Ovary (tissue), 3 donors: ENCODE results near the gene SNTB2.

ENCODE experiments used
- CTCF ChIP-seq, 3 donors: fragments of 450-650 bp in 2 of 3; fragments of 200-600 bp in 1 of 3; IDR thresholded peaks; one replicate each; pipeline versions ENCODE4 v1.5.1 to v1.8.0; 2016 to 2022; ENCODE audit warnings: antibody characterized with exemption in 3 of 3, mild to moderate bottlenecking in 1 of 3
- POLR2A ChIP-seq: fragments of 450-650 bp; IDR thresholded peaks from one replicate; pipeline ENCODE4 v1.6.1; 2017; ENCODE audit warnings: antibody characterized with exemption, mild to moderate bottlenecking, moderate library complexity
- donor health status: DM: no; HTN: no; CAD: no.

GRCh38 chr16:69340095-69340644 lies 153.2 kb downstream of the SNTB2 start:
- TF ChIP-seq CTCF (IDR thresholded peaks at IDR 0.05) (no peak), POLR2A (no peak)
